PC-3 (cell line): ENCODE results near the gene SMIM36. TPM values are rescaled to one million over a fixed set of nuclear protein-coding genes. Genes with fewer than 3 reads are reported as not detected.
"Not testable (repeated sequence)": the region's sequence is repeated elsewhere in the genome, so short reads cannot be mapped to it uniquely, and the experiment has no call there.

ENCODE experiments used
- ATAC-seq: fragments of 200-7000 bp; cut with Tn5 transposase; 2 replicates; pipeline ENCODE4 v1.9.1; 2020; ENCODE audit warnings: mild to moderate bottlenecking, moderate library complexity
- BruUV-seq: library from RNA; stranded (reverse); fragments of 400-500 nt; replicated peaks from 2 replicates; lab custom pipeline; 2021; lab: Mats Ljungman, UMichigan
- CTCF ChIA-PET: fragments of 300-600 bp; sonication (Branson Sonifier 250); formaldehyde crosslinking; loops from one replicate; lab custom pipeline; 2022; ENCODE audit warnings: antibody characterized with exemption; lab: Charles Lee
- POLR2A ChIA-PET: fragments of 300-600 bp; sonication (Branson Sonifier 250); formaldehyde crosslinking; loops from one replicate; lab custom pipeline; 2022; ENCODE audit warnings: antibody characterized with exemption; ENCODE audit not compliant: unreplicated experiment; lab: Charles Lee
- DNase-seq: peaks from one replicate; pipeline ENCODE4 v3.0.0-alpha.2; 2015
- H2AFZ ChIP-seq: fragments of 300-600 bp; sonication (generic); 2 replicates; pipeline ENCODE4 v1.6.0; 2016; ENCODE audit warnings: antibody characterized with exemption, low read length
- H3F3A ChIP-seq: fragments of 300-600 bp; sonication (generic); one replicate; pipeline ENCODE4 v1.6.0; 2017; ENCODE audit warnings: antibody characterized with exemption, low read length, control low read depth, mild to moderate bottlenecking; ENCODE audit not compliant: unreplicated experiment
- H3K27ac ChIP-seq: fragments of 300-600 bp; sonication (generic); 2 replicates; pipeline ENCODE4 v1.5.1; 2016; ENCODE audit warnings: mild to moderate bottlenecking, low read length
- H3K27me3 ChIP-seq: fragments of 300-600 bp; sonication (generic); 2 replicates; pipeline ENCODE4 v1.6.1; 2016; ENCODE audit warnings: low read length, mixed read lengths
- H3K36me3 ChIP-seq: fragments of 300-600 bp; sonication (generic); 2 replicates; pipeline ENCODE4 v1.6.1; 2016; ENCODE audit warnings: low read depth, mixed run types, low read length, mixed read lengths
- H3K4me1 ChIP-seq: fragments of 300-600 bp; sonication (generic); 2 replicates; pipeline ENCODE4 v1.5.1; 2016; ENCODE audit warnings: low read length; ENCODE audit not compliant: insufficient read depth
- H3K4me2 ChIP-seq: fragments of 300-600 bp; sonication (generic); 2 replicates; pipeline ENCODE4 v1.6.0; 2016; ENCODE audit warnings: low read length
- H3K4me3 ChIP-seq: fragments of 300-600 bp; sonication (generic); 2 replicates; pipeline ENCODE4 v1.5.1; 2016; ENCODE audit warnings: mild to moderate bottlenecking, low read length, mixed read lengths
- H3K79me2 ChIP-seq: fragments of 300-600 bp; sonication (generic); 2 replicates; pipeline ENCODE4 v1.6.1; 2017; ENCODE audit warnings: low read length, mixed read lengths
- H3K9ac ChIP-seq: fragments of 300-600 bp; sonication (generic); 2 replicates; pipeline ENCODE4 v1.6.0; 2016; ENCODE audit warnings: mild to moderate bottlenecking, low read length
- H3K9me2 ChIP-seq: fragments of 300-600 bp; sonication (generic); replicated peaks from 2 replicates; pipeline ENCODE4 v1.6.1; 2016; ENCODE audit warnings: mixed run types, low read length, mixed read lengths
- H3K9me3 ChIP-seq: fragments of 300-600 bp; sonication (generic); 2 replicates; pipeline ENCODE4 v1.6.1; 2016; ENCODE audit warnings: low read length, mixed read lengths
- H4K20me1 ChIP-seq: fragments of 300-600 bp; sonication (generic); 2 replicates; pipeline ENCODE4 v1.6.1; 2016; ENCODE audit warnings: low read length, mixed read lengths
- CTCF ChIP-seq: fragments of 300-600 bp; sonication (generic); conservative IDR thresholded peaks from 2 replicates; pipeline ENCODE4 v1.5.1; 2017; ENCODE audit warnings: antibody characterized with exemption, low read depth, mild to moderate bottlenecking, low read length
- EZH2 ChIP-seq: fragments of 300-600 bp; sonication (generic); IDR thresholded peaks from one replicate; pipeline ENCODE4 v1.6.1; 2017; ENCODE audit warnings: antibody characterized with exemption, mild to moderate bottlenecking, low read length; ENCODE audit not compliant: unreplicated experiment
- EZH2phosphoT487 ChIP-seq: fragments of 300-600 bp; sonication (generic); IDR thresholded peaks from 2 replicates; pipeline ENCODE4 v1.6.1; 2018; ENCODE audit warnings: mild to moderate bottlenecking, antibody characterized with exemption, low read length, borderline replicate concordance
- intact Hi-C: fragments of 100-400 bp; cut with micrococcal nuclease; formaldehyde crosslinking; loops from 2 replicates; pipeline ENCODE4 v1.9.0; 2023
- total RNA-seq: library from RNA; depleted of rRNA; stranded (reverse); fragments of >200 nt; gene quantifications from 2 replicates; pipeline ENCODE4 v1.2.3, GENCODE V29; 2014

The SMIM36 gene
- total RNA-seq, 1 experiment from 2014 or later: not detected

DNA sequence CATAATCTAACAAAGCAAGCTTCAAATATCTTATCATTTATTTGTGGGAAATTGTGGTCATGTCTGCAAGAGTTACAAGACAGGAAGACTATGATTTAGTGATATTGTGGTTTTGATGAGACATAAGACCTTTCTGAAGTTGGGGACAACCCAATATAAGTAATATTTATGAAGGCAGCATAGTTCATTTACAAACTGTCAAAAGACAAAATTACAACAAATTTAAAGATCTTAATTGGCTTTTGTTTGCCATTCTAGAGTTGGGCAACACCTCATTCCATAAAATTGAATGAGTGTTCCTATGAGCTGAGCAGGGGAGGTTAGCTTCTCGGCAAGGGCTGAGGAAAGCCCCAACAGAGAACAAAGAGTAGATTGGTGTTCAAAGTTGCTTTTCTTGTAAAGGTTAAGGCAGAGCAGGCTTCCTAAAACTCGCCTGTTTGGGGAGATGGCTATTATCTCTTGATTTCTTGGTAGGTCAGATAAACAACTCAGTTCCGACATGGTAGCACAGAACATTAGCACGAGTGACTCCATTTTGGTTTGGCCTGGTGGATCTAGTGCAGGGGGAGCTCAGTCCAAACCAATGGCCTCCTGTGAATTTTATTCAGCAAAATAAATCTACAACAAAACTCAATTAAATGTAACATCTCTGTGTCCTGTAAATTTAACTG lies 78.8 kb downstream of the SMIM36 start:
- H3K27me3 ChIP-seq: no peaks in the 10 kb centered on the region
- peaks cover 6% of the 10 kb centered on the region for H3F3A ChIP-seq
- BruUV-seq: no TSS peak
- peak overlapping the region; percentile 96 for H3K27ac ChIP-seq
- ChIA-PET CTCF (interaction anchor here (0.6 to 1.4 kb wide), 4 partner anchors 11 to 75 kb away, joined by 3 to 5 read pairs (median 3); partner anchors contain the start of gene MMD), POLR2A (interaction anchor here (0.6 kb wide), 1 partner anchor 276 kb away, joined by 8 read pairs; no protein-coding TSS in a partner anchor)
- H3K4me2 ChIP-seq: peak overlapping the region; percentile 92
- H3K36me3 ChIP-seq: no peaks in the 10 kb centered on the region
- H3K9ac ChIP-seq: peak overlapping the region; percentile 27; the same call in 1 of the 2 replicates
- no peak overlapping the region for H2AFZ ChIP-seq
- peaks cover 40% of the 10 kb centered on the region for H3K4me1 ChIP-seq
- ATAC-seq (no peak), DNase-seq (peak; percentile 69)
- no peaks in the 10 kb centered on the region for H3K79me2 ChIP-seq
- H3K9me2 ChIP-seq: no peaks in the 10 kb centered on the region
- TF ChIP-seq EZH2phosphoT487: no peak
- TF ChIP-seq CTCF: no peak
- no peak for TF ChIP-seq EZH2
- intact Hi-C loops: loop anchor here (1.0 to 10.0 kb wide), 7 partner anchors 12 to 268 kb away; no protein-coding TSS in a partner anchor
- no peaks in the 10 kb centered on the region for H3K9me3 ChIP-seq
- peak overlapping the region; percentile 4; the same call in 1 of the 2 replicates for H3K4me3 ChIP-seq
- H4K20me1 ChIP-seq: no peaks in the 10 kb centered on the region

- H3K9me2 ChIP-seq, H3F3A ChIP-seq, H3K36me3 ChIP-seq, H2AFZ ChIP-seq, ATAC-seq, H3K27ac ChIP-seq, BruUV-seq, H3K79me2 ChIP-seq, DNase-seq, H3K27me3 ChIP-seq, H3K9ac ChIP-seq, H3K9me3 ChIP-seq, H4K20me1 ChIP-seq, POLR2A ChIA-PET, H3K4me3 ChIP-seq, H3K4me2 ChIP-seq: not testable (repeated sequence)
- intact Hi-C loops: loop anchor here (2.0 to 10.0 kb wide), 3 partner anchors 29 to 267 kb away; no protein-coding TSS in a partner anchor
- CTCF ChIA-PET: interaction anchor here (1.2 kb wide), 1 partner anchor 75 kb away, joined by 3 read pairs; no protein-coding TSS in a partner anchor
- peaks cover 40% of the 10 kb centered on the region for H3K4me1 ChIP-seq
Measured at GRCh38 chr17:55431914-55432313, 79.3 kb downstream of the SMIM36 start.

- Histone ChIP-seq H3K27me3 (no peaks in the 10 kb centered on the region; the same call in 1 of the 2 replicates), H3K36me3 (no peaks in the 10 kb centered on the region), H3K9me3 (no peaks in the 10 kb centered on the region), H3K9me2 (no peaks in the 10 kb centered on the region), H3F3A (peaks cover 6% of the 10 kb centered on the region), H3K4me2 (no peak overlapping the region), H4K20me1 (no peaks in the 10 kb centered on the region), H2AFZ (no peak overlapping the region), H3K27ac (no peak overlapping the region), H3K4me1 (peaks cover 44% of the 10 kb centered on the region), H3K9ac (no peak overlapping the region), H3K4me3 (no peak overlapping the region), H3K79me2 (no peaks in the 10 kb centered on the region)
- peak; percentile 45 for DNase-seq
- intact Hi-C loops: loop anchor here (10.0 kb wide), 1 partner anchor 266 kb away; no protein-coding TSS in a partner anchor
- POLR2A ChIA-PET: no interaction called here
- TF ChIP-seq EZH2phosphoT487 (no peak), CTCF (no peak), EZH2 (no peak)
- ATAC-seq: no peak
- CTCF ChIA-PET: interaction anchor here (0.6 kb wide), 1 partner anchor 27 kb away, joined by 3 read pairs; no protein-coding TSS in a partner anchor
- BruUV-seq: no TSS peak
Measured at GRCh38 chr17:55430541-55431288, 80.5 kb downstream of the SMIM36 start.
